Esophagus (tissue), 2 donors: Measurements from ENCODE around the gene XIRP2. TPM values are rescaled to one million over a fixed set of nuclear protein-coding genes. Genes with fewer than 3 reads are reported as not detected.

Experiments
- H3K27ac ChIP-seq, 2 donors: one replicate each; pipeline ENCODE4 v1.5.1; 2013; ENCODE audit warnings: low read depth in 2 of 2, mild to moderate bottlenecking in 2 of 2, inconsistent platforms in 1 of 2, low read length in 1 of 2, moderate library complexity in 1 of 2
- H3K27me3 ChIP-seq, 2 donors: one replicate each; pipeline ENCODE4 v1.6.1; 2013; ENCODE audit warnings: low read length in 2 of 2, control low read depth in 1 of 2, mild to moderate bottlenecking in 1 of 2; ENCODE audit not compliant: insufficient read depth in 2 of 2, control insufficient read depth in 1 of 2
- H3K36me3 ChIP-seq, 2 donors: one replicate each; pipeline ENCODE4 v1.6.1; 2013; ENCODE audit warnings: low read length in 1 of 2; ENCODE audit not compliant: control insufficient read depth in 2 of 2, insufficient read depth in 2 of 2
- H3K4me1 ChIP-seq, 2 donors: one replicate each; pipeline ENCODE4 v1.6.1; 2013; ENCODE audit warnings: low read length in 1 of 2; ENCODE audit not compliant: control insufficient read depth in 2 of 2, insufficient read depth in 2 of 2
- H3K4me3 ChIP-seq, 2 donors: one replicate each; pipeline ENCODE4 v1.5.1; 2013; ENCODE audit warnings: low read length in 2 of 2, mild to moderate bottlenecking in 2 of 2, low read depth in 1 of 2, moderate library complexity in 1 of 2
- H3K9me3 ChIP-seq, 2 donors: one replicate each; pipeline ENCODE4 v1.6.1; 2013; ENCODE audit warnings: mild to moderate bottlenecking in 2 of 2, low read depth in 1 of 2, low read length in 1 of 2, moderate library complexity in 1 of 2; ENCODE audit not compliant: control insufficient read depth in 2 of 2, insufficient read depth in 1 of 2
- WGBS, 2 donors: extraction: QIAGEN DNeasy Blood & Tissue Kit; methylation state at CpG; one replicate each; pipeline ENCODE4 v1.1.7; 2013; 5-methylcytosine and 5-hydroxymethylcytosine counted together
- polyA plus RNA-seq, 2 donors: library from polyadenylated mRNA; stranded (reverse); fragments of 200-250 nt; gene quantifications; one replicate each; pipeline ENCODE4 v1.2.3, GENCODE V29; 2013
- donor health status: healthy with polysubstance abuse.
- donor health status: Bipolar disorder and iron deficiency.

The XIRP2 gene
- polyA plus RNA-seq, 2 donors: 0.10 to 0.13 TPM

DNA sequence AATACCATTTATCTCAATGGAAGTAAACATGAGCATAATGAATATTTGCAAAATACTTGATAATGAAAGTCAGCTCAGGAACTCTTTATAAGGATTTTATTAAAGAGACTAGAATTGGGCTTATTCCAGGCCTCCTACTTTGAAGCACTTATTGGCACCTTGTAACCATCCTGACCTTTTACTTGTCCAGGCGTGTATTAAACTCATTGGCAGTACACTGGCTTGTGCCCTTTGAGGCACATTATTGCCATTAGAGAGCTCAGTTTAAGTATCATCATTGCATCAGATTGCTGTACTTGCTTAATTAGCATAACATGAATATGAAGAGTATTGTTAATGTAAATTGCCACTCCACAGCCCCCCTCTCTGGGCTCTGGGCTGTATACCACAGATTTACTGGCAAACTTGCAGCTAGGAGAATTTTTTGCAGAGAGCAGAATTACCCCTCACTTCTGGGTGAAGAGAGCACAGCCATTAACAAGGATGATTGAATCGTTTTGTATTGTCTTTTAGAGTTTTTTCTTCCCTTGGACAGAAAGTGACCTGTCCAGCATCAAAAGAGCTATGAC, 72.5 kb downstream of the XIRP2 start:
- WGBS, 2 donors: 44 to 50% methylated on average over 2 of the region's 2 CpGs
- Histone ChIP-seq H3K9me3 (no peaks in the 10 kb centered on the region), H3K36me3 (no peaks in the 10 kb centered on the region), H3K27ac (no peak overlapping the region), H3K4me3 (no peak overlapping the region), H3K4me1 (no peaks in the 10 kb centered on the region), H3K27me3 (no peaks in the 10 kb centered on the region)

DNA sequence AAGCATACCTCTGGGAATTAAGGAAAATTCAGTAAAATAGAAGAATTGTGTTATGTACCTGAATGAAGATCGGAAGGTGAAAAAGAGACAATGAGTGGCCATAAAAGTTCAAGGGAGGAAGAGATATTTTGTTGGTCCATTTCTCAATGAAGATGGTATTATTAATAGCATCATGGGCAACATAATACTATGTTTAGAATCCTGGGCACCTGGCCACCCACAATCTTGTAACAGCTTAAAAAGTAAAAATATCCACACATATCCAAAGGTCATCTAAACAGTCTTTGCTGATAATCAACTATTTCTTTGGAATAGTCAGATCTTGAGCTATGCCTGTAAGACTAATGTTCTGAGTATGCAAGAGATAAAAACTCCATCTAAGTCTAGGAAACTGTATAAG, 73.7 kb downstream of the XIRP2 start:
- H3K27me3 ChIP-seq: no peaks in the 10 kb centered on the region
- H3K27ac ChIP-seq: no peak overlapping the region
- no peaks in the 10 kb centered on the region for H3K9me3 ChIP-seq
- H3K4me1 ChIP-seq: no peaks in the 10 kb centered on the region
- H3K4me3 ChIP-seq: no peak overlapping the region
- WGBS, 2 donors: 91 to 95% methylated on average over 1 of the region's 1 CpG
- H3K36me3 ChIP-seq: no peaks in the 10 kb centered on the region

DNA sequence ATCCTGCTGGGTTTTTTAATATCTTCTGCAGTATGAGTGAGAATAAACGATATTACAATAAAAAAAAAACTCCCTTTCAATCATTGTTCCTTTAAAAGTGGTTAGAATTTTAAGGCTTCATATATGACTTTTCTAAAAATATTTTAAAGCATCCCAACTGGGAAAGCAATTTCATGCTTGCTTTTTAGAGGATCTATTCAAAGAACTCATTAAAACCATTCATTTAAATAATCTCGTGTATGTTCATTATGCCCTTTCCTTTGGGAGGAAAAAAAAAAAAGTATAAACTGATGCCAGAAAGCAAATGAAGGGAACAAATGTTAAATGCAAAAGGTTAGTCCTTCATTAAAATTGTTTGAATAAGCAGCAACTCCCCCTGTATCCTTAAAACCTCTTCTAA, 81.2 kb downstream of the XIRP2 start:
- no peaks in the 10 kb centered on the region for H3K4me1 ChIP-seq
- 64 to 75% methylated on average over 2 of the region's 2 CpGs for WGBS, 2 donors

DNA sequence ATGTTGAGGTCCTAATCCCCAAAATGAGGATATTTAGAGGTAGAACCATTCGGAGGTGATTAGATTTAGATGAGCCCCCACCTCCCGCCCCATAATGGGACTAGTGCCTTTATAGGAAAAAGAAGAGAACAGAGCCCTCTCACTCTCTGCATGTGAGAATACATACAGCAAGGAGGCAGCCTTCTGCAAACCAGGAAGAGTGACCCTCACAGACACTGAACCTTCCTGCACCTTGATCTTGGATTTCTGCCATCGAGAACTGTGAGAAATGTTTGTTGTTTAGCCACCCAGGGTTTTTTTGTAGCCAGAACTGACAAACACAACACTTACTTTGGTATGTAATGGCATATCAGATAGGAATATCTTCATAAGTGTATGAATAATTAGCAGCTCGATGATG, 83.7 kb downstream of the XIRP2 start:
- H3K9me3 ChIP-seq: no peaks in the 10 kb centered on the region
- no peak overlapping the region for H3K27ac ChIP-seq
- H3K4me3 ChIP-seq: no peak overlapping the region
- H3K36me3 ChIP-seq: no peaks in the 10 kb centered on the region
- no peaks in the 10 kb centered on the region for H3K27me3 ChIP-seq
- WGBS, 2 donors: 71 to 72% methylated on average over 4 of the region's 4 CpGs
- no peaks in the 10 kb centered on the region for H3K4me1 ChIP-seq

More for the DNA sequence above, 81.2 kb downstream of the XIRP2 start:
- H3K27ac ChIP-seq: no peak overlapping the region
- no peaks in the 10 kb centered on the region for H3K27me3 ChIP-seq
- no peaks in the 10 kb centered on the region for H3K9me3 ChIP-seq
- no peak overlapping the region for H3K4me3 ChIP-seq
- no peaks in the 10 kb centered on the region for H3K36me3 ChIP-seq

DNA sequence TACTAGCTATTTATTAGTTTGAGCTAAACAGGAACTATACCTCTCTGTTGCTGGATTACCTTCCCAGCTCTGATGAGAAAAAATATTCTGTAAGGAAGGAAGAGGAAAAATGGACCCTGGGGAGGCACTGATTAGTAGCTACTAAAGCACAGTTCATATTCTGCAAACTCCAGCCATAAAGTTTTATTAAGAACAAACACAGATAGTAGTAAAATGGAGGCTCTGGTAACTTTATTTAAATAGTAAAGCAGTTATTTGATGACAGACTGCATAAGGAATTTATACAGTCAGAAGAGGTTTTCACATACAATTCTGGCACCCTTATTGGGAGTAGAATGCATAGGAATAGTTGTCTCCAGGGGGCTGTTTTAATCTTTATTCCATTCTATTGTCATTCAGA, 84.1 kb downstream of the XIRP2 start:
- Histone ChIP-seq H3K9me3 (no peaks in the 10 kb centered on the region), H3K4me3 (no peak overlapping the region), H3K27ac (no peak overlapping the region), H3K27me3 (no peaks in the 10 kb centered on the region), H3K4me1 (no peaks in the 10 kb centered on the region), H3K36me3 (no peaks in the 10 kb centered on the region)

DNA sequence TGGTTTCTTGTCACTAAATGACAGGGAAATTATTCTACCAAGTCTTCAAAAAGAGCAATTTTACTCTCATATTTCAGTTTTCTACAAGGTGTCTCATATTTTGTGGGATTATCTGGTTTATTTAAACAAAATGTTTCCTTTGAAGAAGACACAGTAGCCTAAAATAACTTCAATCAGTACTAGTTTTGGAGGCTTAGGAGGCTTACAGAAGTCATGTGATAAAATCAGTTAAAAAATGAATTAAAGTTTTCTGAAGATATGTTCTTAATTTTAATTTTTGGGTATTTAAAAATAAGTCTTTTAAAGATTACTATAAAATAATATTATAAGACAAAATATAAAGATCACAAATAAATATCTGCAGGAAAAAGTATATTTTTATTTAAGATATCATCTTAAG, 95.9 kb downstream of the XIRP2 start:
- Histone ChIP-seq H3K27ac (no peak overlapping the region), H3K9me3 (no peaks in the 10 kb centered on the region), H3K27me3 (no peaks in the 10 kb centered on the region), H3K4me3 (no peak overlapping the region), H3K36me3 (no peaks in the 10 kb centered on the region), H3K4me1 (no peaks in the 10 kb centered on the region)

DNA sequence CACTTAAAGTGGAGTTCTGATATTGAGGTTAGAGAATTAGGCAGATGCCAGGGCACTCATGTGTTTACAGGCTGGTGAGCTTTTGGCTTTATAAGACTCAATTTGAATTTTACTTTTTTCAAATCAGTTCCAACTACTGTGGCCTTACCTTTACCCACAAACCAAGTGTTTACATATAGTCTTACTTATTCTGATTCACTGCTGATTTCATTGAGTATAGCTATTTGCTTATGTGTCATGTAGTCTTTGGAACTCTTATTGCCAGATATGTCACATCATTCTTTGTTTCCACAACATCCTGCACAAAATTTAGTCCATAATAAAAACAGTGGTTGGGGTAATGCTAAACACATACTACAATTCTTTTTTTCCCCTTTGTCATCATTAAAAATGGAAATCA, 96.5 kb downstream of the XIRP2 start:
- Histone ChIP-seq H3K27me3 (no peaks in the 10 kb centered on the region), H3K9me3 (no peaks in the 10 kb centered on the region), H3K36me3 (no peaks in the 10 kb centered on the region)

DNA sequence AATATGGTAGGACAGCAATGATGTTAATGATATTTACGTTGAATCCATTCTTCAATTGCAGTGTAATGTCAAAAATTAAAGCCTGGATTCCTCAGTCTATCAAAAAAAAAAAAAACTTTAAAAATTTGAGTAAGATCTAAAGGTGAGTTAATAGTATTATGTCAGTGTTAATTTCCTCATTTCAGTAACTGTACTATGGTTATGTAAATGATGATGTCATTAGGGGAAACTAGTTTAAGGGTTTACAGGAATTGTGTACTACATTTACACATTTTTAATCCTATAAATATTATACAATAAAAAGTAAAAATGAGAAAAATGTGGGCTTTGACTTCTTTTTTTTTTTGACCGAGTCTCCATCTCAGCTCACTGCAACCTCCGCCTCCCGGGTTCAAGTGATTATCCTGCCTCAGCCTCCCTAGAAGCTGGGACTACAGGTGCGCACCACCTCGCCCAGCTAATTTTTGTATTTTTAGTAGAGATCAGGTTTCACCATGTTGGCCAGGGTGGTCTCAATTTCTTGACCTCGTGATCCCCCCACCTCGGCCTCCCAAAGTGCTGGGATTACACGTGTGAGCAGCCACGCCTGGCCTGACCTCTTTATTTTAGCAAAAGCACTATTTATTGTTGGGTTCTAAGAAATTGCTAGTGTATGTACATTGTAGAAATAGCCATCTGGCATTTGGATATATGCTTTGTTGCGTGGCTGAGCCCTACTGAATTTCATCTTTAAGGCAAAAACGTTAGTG, 106.5 kb downstream of the XIRP2 start:
- H3K4me3 ChIP-seq: no peak overlapping the region

More for the DNA sequence above, 96.5 kb downstream of the XIRP2 start:
- Histone ChIP-seq H3K27ac (no peak overlapping the region), H3K4me1 (no peaks in the 10 kb centered on the region), H3K4me3 (no peak overlapping the region)

DNA sequence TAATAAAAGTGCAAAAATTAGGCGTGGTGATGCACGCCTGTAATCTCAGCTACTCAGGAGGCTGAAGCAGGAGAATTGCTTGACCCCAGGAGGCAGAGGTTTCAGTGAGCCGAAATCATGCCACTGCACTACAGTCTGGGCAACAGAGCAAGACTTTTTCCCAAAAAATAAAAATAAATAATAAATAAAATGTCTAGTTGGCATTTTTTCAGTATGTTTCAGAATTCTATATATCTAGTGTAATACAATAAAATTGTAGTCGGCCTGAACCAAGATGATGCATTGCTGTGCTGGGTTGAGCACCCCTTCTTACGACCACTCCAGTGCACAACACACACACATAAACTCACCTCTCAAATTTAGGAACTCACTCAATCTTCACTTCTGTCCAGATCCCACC, 108.2 kb downstream of the XIRP2 start:
- H3K27me3 ChIP-seq: no peaks in the 10 kb centered on the region
- no peak overlapping the region for H3K27ac ChIP-seq
- H3K9me3 ChIP-seq: peaks cover 0 to 3% of the 10 kb centered on the region in 2 donors
- H3K4me1 ChIP-seq: no peaks in the 10 kb centered on the region
- no peak overlapping the region for H3K4me3 ChIP-seq
- 86% methylated on average over 5 of the region's 5 CpGs for WGBS, 2 donors
- no peaks in the 10 kb centered on the region for H3K36me3 ChIP-seq

More for the DNA sequence above, 106.5 kb downstream of the XIRP2 start:
- 88 to 89% methylated on average over 12 of the region's 12 CpGs for WGBS, 2 donors
- Histone ChIP-seq H3K9me3 (peaks cover 0 to 3% of the 10 kb centered on the region in 2 donors), H3K27ac (no peak overlapping the region), H3K27me3 (no peaks in the 10 kb centered on the region), H3K36me3 (no peaks in the 10 kb centered on the region), H3K4me1 (no peaks in the 10 kb centered on the region)

DNA sequence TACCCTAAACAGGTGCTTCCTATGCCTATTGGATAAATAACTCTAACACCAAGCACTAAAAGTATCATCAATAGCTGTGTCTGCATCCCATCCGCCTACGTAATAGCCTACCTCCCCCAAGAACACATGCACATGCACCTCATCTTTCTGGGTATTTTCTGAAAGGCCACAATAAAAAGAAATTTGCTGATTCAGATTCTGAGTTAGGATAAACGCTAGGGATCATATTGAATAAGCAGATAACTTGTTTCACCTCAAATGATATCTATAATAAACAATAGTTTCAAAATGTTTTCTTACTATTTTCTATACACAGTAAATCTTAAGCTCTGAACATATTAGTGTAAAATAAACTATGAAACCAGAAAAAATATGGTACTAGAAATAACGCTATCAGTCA, 112.9 kb downstream of the XIRP2 start:
- no peak overlapping the region for H3K4me3 ChIP-seq
- WGBS, 2 donors: 87 to 91% methylated on average over 4 of the region's 4 CpGs
- H3K27me3 ChIP-seq: no peaks in the 10 kb centered on the region
- H3K9me3 ChIP-seq: no peaks in the 10 kb centered on the region
- H3K36me3 ChIP-seq: no peaks in the 10 kb centered on the region
- H3K27ac ChIP-seq: no peak overlapping the region
- no peaks in the 10 kb centered on the region for H3K4me1 ChIP-seq
